ENCODE results near the gene TUBA1A. TPM values are rescaled to one million over a fixed set of nuclear protein-coding genes. Genes with fewer than 3 reads are reported as not detected.
"Not testable (repeated sequence)": the region's sequence is repeated elsewhere in the genome, so short reads cannot be mapped to it uniquely, and the experiment has no call there.

Gene TUBA1A
- 771 and 815 TPM in 2 replicates for total RNA-seq

DNA sequence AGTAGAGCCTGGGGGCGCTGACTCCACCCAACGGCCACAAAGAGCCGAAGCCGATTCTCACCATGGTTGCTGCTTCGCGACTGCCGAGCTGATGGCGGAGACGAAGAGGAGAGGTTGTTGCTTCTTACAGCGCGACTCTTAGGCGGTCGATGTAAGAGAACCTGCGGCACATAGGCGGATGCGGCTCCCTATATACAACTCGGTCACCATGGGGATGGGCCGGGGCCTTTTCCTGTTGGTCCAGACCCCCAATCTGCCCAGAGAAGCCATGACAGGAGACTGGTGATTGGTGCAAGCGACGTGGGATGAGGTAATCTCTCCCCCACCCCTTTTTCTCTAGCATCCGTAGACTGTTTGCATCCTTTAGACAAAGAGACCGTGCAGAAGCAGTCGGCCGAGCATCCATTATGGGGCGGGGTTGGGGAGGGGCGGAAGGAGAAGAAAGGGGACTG lies at the start of gene TUBA1A:
TSS of gene TUBA1A (minus strand) at position 165 of the 452 bp plus-strand sequence. CDS start at position 64, 101 bp downstream.
- peak; percentile 99 to 100 for DNase-seq (ENCODE audit: low read depth in 2 of 2)

DNA sequence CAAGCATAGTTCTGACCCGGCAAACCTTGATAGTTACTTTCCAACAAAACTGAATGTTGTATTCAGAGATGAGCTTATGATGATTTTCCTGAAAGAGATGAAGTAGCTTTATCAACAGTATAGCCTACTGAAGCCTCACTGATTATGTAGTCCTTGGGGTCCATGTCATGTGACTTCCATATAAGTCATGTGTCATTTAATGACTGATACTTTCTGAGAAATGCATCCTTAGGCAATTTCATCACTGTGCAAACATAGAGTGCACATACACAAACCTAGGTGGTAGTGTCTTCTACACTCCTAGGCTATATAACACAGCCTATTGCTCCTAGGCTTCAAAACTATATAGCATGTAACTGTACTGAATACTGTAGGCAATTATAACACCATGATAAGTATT lies 47.5 kb upstream of the TUBA1A start:
- peak in 1 of 2 donors; percentile 33 for DNase-seq (ENCODE audit: low read depth in 2 of 2)

DNA sequence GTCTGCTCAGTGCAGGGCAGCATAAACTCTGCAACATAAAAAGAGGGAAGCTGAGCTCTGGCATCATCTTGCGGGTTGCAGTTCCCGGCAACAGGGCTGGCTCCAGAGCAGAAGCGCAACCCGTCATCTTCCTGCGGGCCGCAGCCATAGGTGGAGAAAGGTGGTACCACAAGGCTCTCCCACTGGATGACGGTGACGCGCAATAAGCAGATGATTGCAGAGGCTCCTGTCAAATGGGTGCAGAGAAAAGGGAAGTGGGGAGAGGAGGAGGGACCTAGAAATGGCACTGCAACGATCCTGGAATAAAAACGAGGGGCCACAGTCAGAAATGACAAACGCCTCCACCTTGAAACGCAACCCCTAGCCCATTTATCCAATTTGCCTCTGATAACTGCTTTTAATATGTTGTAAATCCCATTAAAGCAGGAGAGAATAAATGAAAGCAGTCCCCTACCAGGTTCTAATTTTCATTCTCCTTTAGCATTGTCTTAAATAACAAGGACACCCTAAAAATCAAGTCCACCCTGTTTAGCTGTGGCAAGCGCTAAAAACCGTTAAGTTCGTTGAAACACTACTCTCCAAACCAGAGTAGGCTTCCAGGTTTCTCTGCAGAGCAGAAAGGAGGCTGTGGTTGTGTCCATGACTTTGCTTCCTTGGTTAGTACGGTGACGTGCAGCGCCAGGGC lies 45.1 kb upstream of the TUBA1A start:
- no peak for DNase-seq (ENCODE audit: low read depth in 2 of 2)

DNA sequence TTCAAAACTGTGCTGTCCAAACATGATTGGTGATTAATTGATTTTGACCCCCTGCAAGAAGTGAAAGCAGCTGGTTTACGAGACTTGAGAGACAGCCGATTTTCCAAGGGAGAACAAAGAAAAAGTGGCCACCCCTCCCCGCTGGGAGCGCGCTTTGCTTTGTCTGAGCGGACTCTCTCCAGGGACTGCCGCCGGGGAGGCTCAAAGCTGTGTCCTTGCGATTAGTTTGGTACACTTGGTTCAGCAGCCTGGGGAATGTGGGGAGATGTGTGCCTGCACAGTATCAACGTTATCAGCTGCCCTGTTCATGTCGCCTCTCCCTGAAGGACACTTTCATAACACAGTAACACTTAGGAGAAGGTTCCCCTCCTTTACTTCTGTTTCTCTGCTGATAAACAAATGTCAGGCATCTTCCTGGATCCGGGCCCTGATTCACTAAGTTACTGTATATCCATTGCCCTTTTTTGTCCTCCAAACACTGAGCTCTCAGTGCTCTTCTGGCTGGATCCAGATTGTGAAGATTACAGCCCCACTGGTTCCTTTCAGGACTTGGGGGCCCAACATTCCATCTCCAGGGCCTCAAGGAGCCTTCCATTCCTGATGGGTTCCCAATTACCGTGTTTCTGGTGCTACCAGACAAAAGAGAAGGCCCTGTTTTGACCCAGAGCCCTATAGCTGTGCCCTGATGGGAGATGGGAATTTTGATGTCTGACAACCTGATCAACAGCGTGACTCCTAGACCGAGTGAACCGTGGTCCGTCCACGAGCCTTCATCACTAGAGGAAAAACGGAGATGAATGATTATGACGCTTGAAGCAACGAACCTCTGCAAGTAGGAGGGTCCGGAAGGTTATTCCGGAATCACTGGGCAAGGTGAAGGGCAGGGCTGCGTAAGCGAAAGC lies 44.3 kb upstream of the TUBA1A start:
- no peak for DNase-seq (ENCODE audit: low read depth in 2 of 2)

DNA sequence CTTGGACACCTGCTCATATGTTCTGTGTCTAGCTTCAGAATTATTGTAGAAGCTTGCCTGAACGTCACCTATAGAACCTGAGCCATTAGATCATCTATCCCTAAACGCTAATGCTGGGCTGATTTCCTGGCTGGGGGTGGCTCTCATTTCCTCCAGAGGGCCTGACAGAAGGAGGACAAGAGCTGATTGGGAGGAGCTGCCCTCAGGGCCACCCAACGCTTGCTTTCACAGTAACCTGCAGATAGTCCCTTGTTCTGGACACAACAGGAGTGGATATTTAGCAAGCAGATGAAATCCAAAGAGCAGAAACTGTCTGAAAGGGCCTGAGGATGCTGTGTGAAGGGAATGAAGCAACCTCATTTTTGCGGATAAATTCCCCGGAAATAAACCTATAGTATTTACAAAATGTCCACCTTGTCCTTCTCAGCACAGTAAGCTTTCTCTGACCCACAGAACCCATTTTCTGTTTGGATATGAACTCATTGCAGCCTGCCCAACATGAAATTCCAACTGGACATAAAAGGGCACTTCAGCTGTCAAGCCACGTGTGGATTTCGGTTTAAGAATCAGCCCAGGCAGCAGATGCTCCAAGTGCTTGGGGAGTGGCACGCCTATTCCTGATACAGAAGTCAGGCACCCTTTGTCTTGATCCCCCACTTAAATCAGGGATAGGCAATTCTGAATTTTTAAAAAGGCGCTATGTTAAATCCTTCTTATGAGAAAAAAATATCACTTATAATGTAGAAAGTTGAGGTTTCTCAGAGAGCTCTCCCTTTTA lies 43.2 kb upstream of the TUBA1A start:
- DNase-seq (ENCODE audit: low read depth in 2 of 2): no peak

DNA sequence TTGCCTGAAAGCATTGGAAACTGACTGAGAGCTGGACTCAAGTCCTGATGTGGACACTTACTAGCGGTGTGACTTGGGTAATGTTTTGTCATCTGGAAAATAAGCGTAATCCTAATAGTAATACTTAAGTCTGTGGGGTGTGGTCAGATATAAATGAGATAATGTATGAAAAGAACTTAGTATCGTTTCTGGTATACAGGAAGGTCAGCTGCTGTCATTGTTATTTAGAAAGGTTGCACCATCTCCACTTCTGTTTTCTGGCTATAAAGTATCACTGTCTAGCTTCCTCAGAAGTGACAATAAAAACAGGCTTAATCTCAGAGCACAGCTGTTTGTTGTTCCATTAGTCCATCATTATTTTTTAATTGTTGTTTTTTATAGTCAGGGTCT lies 41.9 kb upstream of the TUBA1A start:
- DNase-seq (ENCODE audit: low read depth in 2 of 2): no peak

DNA sequence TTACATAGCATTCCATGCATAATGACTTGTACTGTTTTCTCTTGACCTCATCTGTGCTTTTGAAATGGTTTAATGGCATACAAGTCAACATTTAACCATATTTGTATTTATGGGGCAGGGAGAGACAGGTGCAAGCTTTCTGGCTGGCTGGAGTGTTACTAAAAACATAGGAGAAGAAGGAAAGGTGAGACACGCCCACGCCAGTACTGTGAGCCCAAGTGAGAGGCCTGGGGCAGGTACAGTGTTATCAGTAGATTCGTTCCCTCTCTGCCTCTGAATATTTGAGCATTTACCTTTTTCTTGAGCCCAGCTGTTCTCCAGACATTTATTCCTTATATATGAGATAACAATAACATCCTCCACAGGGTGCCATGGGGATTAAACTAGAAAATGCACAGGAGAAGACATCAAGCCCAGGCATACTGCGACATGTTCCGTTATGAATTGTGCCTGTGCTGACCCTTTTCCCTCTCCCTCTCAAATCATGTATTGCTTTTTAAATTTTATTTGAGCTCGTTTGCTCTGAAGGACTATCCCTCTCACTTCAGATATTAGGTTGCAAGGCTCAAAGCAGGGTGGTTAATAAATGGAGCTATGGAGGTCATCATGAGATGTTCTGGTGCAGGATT lies 41.4 kb upstream of the TUBA1A start:
- DNase-seq (ENCODE audit: low read depth in 2 of 2): no peak

DNA sequence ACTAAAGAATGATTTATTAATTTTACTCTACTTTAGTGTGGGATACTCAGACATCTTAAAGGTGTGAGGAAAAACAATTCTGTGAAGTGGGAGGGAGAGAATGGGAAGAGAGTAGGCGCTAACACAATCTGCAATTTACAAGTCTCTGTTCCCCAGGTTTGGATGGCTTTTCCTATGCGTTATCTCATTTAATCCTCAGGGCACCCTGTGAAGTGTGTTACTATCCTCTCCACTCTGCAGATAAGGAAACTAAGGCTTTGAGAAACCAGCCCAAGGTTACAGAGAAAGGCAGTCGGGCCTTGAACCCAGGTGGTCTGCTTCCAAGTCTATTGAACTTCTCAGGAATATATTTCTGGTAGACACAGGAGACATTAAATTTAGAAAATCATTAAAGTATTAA lies 39.8 kb upstream of the TUBA1A start:
- no peak for DNase-seq (ENCODE audit: low read depth in 2 of 2)

DNA sequence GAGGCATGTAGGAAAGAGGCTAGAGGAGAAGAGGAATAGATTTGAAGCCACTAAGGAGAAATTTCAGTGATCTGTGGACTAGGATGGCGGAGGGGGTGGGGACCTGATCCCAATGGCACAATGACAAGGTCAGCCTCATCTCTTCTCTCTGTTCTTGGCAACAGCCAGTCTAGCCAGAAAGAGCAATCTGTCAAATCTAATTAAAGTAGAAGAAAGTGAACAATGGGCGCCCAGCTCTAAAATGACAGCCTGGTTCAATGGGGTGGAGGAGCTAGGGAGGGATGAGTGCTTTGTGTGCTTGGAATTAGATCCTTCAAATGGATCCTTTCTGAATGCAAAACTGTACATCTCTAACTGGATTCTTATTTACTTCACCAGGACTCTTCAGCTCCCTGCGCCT lies 38.8 kb upstream of the TUBA1A start:
- no peak for DNase-seq (ENCODE audit: low read depth in 2 of 2)

DNA sequence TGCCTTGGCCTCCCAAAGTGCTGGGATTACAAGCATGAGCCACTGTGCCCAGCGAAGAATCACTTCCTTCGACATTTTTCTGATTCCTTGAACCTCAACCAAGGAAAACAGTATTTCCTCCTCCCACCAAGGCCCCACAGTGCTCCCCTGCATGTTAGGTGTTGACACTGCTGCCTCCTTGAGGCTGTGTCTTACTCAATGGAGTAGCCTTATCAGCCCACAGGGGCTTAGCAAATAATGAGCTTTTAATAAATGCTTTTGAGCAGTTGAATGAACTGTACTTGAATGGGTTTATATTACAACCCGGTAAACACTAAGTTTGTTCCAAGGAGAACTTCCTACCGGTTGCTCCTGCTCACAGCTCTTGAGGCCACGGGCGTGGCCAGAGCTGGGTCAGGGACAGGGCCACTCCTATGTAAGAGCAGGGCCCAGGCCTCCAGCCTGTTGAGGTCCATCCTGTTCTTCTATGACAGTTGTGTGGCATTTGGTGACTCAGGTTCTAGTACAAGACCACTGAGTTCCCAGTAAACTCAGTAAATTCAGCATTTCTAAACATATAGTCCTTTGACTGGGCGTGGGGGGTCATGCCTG lies 36.8 kb upstream of the TUBA1A start:
- peak in 1 of 2 donors; percentile 62 for DNase-seq (ENCODE audit: low read depth in 2 of 2)

DNA sequence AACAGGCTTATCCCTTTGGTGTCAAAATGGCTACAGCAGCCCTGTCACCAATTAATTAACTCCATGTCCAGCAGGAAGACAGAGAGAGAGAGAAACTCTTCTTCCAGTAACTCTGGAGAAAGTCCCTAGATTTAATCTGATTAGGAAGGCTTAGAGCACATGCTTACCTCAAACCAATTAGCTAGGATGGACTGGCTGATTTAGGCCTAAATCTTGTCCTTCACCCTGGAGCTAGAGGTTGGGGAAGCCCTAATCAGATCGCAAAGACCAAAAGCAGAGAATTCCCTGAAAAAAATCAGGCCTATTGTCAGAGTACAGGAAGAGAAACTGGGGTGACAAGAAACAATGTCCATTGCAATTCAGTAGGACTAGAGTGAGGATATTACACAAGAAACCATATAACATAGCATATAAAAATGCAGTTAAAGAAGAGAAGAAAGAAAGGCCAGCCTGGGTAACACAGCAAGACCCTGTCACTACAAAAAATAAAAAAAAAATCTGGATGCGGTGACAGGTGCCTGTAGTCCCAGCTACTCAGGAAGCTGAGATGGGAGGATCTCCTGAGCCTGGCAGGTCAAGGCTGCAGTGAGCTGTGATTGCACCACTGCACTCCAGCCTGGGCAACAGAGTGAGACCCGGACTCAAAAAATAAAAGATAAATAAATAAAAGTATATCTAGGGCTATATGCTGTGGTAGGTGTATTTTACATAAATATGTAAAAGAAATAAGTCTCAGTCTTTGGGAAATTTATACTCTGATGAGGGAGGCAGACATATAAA lies 34.9 kb upstream of the TUBA1A start:
- no peak for DNase-seq (ENCODE audit: low read depth in 2 of 2)

DNA sequence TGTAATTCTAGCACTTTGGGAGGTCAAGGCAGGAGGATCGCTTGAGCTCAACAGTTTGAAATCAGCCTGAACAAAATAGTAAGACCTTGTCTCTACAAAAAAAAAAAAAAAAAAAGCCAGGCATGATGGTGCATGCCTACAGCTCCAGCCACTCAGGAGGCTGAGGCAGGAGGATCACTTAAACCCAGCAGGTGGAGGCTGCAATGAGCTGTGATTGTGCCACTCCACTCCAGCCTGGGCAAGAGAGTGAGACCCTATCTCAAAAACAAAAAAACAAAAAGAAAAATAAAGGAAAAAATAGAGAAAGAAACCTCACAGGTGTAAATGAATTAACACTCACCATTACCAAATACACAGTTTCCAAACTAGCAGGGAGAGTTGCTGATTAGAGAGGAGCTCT lies 34.2 kb upstream of the TUBA1A start:
- no peak for DNase-seq (ENCODE audit: low read depth in 2 of 2)

DNA sequence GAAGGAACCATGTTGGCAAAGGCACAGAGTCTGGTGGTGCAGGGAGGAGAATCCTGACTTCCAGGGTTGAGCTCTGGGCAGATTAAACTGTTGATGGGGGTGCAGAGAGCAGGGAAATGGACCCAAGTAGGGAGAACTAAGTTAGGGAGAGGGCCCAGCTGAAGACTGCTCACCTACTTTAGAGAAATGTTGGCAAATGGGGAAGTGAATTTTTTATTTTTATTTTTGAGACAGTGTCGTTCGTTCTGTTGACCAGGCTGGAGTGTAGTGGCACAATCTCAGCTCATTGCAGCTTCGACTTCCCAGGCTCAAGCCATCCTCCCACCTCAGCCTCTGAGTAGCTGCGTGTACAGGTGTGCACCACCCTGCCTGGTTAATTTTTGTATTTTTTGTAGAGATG lies 32.1 kb upstream of the TUBA1A start:
- DNase-seq (ENCODE audit: low read depth in 2 of 2): no peak

DNA sequence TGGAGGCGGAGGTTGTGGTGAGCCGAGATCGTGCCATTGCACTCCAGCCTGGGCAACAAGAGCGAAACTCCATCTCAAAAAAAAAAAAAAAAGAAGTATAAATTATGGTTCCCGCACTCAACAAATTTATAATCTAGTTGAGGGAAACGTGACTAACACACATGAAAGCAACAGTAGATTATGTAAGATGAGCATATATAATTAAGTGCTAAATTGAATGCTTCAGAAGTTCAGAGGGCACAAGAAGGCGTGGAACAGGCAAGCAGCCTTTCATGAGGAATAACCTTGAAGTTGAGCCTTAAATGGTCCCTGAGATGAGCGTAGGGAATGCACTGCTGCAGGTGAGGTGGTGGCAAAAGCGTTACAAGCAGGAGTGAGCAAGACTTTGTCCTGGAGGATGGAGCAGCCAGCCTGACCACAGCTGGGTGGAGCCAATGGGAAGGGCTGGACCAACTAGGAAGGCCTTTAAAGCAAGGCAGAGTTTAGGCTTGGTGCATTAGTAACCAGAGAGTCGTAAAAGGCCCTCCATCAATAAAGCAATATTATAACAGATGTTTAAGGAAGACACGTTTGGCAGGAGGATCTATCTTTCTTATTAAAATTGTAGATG lies 30.6 kb upstream of the TUBA1A start:
- DNase-seq (ENCODE audit: low read depth in 2 of 2): no peak

DNA sequence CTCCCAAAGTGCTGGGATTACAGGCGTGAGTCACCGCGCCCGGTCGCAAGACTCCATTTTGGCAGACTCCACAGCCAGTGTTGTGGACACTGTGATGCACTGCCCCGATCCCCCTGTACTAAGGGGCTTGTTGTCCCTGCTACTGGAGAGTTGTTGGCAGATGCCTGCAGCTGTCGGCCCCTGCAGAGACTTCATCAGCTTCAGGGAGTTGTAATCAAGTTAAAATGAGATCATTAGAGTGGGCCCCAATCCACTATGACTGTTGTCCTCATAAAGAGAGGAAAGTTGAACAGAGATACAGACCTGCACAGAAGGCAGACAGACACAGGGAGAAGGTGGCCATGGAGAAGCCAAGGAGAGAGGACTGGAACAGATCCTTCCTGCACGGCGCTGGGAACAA lies 23.7 kb upstream of the TUBA1A start:
- DNase-seq (ENCODE audit: low read depth in 2 of 2): no peak

DNA sequence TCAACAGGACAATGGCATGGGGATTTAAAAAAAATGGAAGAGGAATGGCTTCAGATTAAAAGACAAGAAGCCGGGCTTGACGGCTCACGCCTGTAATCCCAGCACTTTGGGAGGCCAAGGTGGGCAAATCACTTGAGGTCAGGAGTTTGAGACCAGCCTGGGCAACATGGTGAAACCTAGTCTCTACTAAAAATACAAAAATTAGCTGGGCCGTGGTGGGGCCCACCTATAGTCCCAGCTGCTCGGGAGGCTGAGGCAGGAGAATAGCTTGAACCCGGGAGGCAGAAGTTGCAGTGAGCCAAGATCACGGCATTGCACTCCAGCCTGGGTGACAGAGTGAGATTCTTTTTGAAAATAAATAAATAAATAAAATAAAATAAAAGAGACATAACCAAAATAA lies 21.8 kb upstream of the TUBA1A start:
- DNase-seq (ENCODE audit: low read depth in 2 of 2): not testable (repeated sequence)

DNA sequence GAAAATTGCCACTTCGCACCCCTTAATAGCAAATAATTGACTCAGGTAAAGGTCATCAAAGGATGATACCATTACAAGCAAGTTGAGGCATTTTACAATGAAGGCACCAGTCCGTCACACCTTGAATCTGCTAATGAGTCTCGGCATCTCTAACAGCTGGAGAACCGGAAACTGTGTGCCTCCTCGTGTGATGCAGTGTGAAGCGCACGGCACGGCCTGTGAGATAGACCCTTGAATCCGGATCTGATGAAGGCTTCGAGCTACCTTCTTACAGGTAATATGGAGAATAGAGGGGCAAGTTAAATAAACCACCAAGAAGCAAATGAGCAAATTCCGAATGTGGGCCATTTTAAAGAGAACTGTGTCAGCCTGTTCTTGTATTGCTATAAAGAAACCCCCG lies 19.8 kb upstream of the TUBA1A start:
- no peak for DNase-seq (ENCODE audit: low read depth in 2 of 2)

DNA sequence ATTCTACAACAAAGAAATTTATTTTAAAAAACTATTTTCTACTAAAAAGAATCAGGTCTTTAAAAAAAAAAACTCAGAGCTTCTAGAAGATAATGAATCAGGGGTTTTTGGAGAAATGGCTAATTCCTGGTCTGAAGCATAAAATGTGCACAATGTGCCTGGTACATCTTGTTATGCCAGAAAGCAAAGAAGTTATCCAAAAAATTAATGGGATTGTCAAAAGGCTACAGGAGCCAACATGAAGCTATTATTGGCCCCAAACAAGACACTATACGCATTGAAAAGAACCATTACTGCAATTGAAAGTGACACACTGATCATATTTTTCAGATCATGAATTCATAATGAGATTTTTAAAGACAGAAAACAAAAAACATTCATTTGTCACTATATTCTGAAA lies 19.3 kb upstream of the TUBA1A start:
- no peak for DNase-seq (ENCODE audit: low read depth in 2 of 2)

DNA sequence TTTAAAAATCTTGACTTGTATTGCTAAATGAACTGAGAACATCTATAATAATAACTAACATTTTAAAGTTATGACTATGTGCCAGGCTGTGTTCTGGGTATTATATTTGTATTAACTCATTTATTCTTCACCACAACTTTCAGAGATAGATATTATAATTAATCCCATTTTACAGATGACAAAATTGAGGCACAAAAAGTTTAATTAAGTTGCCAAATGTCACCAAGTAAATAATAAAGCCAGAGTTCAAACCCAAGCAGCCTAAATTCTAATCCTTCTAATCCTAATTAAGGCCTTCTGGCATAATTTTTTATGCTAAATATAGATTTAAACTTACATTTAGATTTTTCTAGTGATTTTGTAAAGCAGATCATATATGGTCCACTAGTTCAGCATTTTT lies 17.5 kb upstream of the TUBA1A start:
- no peak for DNase-seq (ENCODE audit: low read depth in 2 of 2)
